PFSK-1 (cell line): ENCODE results near the gene FFAR2.

Experiments
- FOXP2 ChIP-seq: optimal IDR thresholded peaks from 2 replicates; pipeline ENCODE3; 2011; ENCODE audit warnings: borderline replicate concordance, control low read depth, inconsistent platforms; ENCODE audit not compliant: insufficient read depth; ENCODE audit errors: extremely low read length, extremely low read depth
- POLR2AphosphoS5 ChIP-seq: IDR thresholded peaks from 2 replicates; pipeline ENCODE4 v1.6.1; 2012; ENCODE audit warnings: low read depth, mild to moderate bottlenecking, control low read depth, low read length, moderate library complexity
- REST ChIP-seq, 2 experiments: IDR thresholded peaks; 2 replicates each; pipeline versions ENCODE4 v1.6.1 to v1.8.0; 2011 to 2012; ENCODE audit warnings: low read depth in 2 of 2, low read length in 2 of 2, control low read depth in 1 of 2, inconsistent platforms in 1 of 2, mild to moderate bottlenecking in 1 of 2, moderate library complexity in 1 of 2; ENCODE audit not compliant: insufficient read depth in 1 of 2
- SIN3A ChIP-seq: IDR thresholded peaks from 2 replicates; pipeline ENCODE4 v1.6.1; 2012; ENCODE audit warnings: mild to moderate bottlenecking, low read length, moderate library complexity, borderline replicate concordance; ENCODE audit not compliant: insufficient read depth
- TAF1 ChIP-seq: IDR thresholded peaks from 2 replicates; pipeline ENCODE4 v1.6.1; 2012; ENCODE audit warnings: low read length, control low read depth, borderline replicate concordance; ENCODE audit not compliant: insufficient read depth

The FFAR2 gene

GRCh38 chr19:35471946-35472345, 23.9 kb downstream of the FFAR2 start:
- TF ChIP-seq POLR2AphosphoS5 = no peak
- TF ChIP-seq TAF1 = no peak
- TF ChIP-seq REST (IDR thresholded peaks at IDR 0.05; ENCODE audit: insufficient read depth in 1 of 2, low read depth in 2 of 2, low read length in 2 of 2) = no peak
- TF ChIP-seq SIN3A = no peak
- TF ChIP-seq FOXP2 = no peak

GRCh38 chr19:35474104-35474503, 26.0 kb downstream of the FFAR2 start:
- no peak for TF ChIP-seq POLR2AphosphoS5
- TF ChIP-seq REST (IDR thresholded peaks at IDR 0.05; ENCODE audit: insufficient read depth in 1 of 2, low read depth in 2 of 2, low read length in 2 of 2) = no peak
- no peak for TF ChIP-seq FOXP2
- no peak for TF ChIP-seq SIN3A
- no peak for TF ChIP-seq TAF1

GRCh38 chr19:35476149-35476548, 28.1 kb downstream of the FFAR2 start:
- TF ChIP-seq POLR2AphosphoS5 = no peak
- no peak for TF ChIP-seq SIN3A

GRCh38 chr19:35478794-35479677, 31.0 kb downstream of the FFAR2 start:
- TF ChIP-seq FOXP2 = no peak
- TF ChIP-seq TAF1 = no peak
- TF ChIP-seq SIN3A = no peak

- no peak for TF ChIP-seq REST (IDR thresholded peaks at IDR 0.05; ENCODE audit: insufficient read depth in 1 of 2, low read depth in 2 of 2, low read length in 2 of 2)
- no peak for TF ChIP-seq FOXP2
- TF ChIP-seq POLR2AphosphoS5 = no peak
- TF ChIP-seq TAF1 = no peak
- no peak for TF ChIP-seq SIN3A
Observed at GRCh38 chr19:35483089-35483488, 35.0 kb downstream of the FFAR2 start.

- no peak for TF ChIP-seq POLR2AphosphoS5
- TF ChIP-seq FOXP2 = no peak
- TF ChIP-seq SIN3A = no peak
- TF ChIP-seq TAF1 = no peak
- TF ChIP-seq REST (IDR thresholded peaks at IDR 0.05; ENCODE audit: insufficient read depth in 1 of 2, low read depth in 2 of 2, low read length in 2 of 2) = no peak
Observed at GRCh38 chr19:35484252-35485036, 36.4 kb downstream of the FFAR2 start.
